ENCODE results near the gene ITGB3. TPM values are rescaled to one million over a fixed set of nuclear protein-coding genes. Genes with fewer than 3 reads are reported as not detected.
A peak's percentile ranks its signal among the peaks of the same experiment; 100 is the strongest.

ITGB3 gene
- total and polyA plus RNA-seq, 9 of the 15 experiments (the other 6 are each of a cell fraction or from before 2014, with no cell fraction given): 0.08 to 2.6 (median 0.62) TPM; not detected in 1

DNA sequence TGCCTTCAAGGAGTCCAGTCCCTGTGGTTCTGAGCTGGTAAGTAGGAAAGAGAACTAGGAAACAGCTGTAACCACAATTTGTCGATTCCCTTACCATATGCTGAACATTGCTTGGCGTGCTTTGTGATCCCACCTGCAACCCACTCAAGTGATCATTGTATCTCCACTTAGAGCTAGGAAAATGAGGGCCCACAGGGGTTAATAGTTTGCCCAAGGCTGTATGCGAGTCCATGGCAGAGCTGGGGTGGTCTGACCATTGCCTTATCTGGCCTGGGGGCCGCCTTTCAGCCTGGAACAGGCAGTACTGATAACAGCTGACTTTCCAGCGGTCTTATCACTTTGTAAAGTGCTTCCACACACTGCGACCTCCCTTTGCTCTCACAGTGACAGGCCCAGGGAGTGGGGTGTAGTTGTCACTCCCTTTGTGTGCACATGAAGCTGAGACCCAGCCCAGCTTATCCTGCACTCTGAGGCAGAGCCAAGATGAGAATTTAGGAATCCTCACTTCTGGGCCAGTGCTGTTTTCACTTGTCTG is 34.7 kb upstream of the ITGB3 start (continued):
- TF ChIP-seq, protein P1, sequence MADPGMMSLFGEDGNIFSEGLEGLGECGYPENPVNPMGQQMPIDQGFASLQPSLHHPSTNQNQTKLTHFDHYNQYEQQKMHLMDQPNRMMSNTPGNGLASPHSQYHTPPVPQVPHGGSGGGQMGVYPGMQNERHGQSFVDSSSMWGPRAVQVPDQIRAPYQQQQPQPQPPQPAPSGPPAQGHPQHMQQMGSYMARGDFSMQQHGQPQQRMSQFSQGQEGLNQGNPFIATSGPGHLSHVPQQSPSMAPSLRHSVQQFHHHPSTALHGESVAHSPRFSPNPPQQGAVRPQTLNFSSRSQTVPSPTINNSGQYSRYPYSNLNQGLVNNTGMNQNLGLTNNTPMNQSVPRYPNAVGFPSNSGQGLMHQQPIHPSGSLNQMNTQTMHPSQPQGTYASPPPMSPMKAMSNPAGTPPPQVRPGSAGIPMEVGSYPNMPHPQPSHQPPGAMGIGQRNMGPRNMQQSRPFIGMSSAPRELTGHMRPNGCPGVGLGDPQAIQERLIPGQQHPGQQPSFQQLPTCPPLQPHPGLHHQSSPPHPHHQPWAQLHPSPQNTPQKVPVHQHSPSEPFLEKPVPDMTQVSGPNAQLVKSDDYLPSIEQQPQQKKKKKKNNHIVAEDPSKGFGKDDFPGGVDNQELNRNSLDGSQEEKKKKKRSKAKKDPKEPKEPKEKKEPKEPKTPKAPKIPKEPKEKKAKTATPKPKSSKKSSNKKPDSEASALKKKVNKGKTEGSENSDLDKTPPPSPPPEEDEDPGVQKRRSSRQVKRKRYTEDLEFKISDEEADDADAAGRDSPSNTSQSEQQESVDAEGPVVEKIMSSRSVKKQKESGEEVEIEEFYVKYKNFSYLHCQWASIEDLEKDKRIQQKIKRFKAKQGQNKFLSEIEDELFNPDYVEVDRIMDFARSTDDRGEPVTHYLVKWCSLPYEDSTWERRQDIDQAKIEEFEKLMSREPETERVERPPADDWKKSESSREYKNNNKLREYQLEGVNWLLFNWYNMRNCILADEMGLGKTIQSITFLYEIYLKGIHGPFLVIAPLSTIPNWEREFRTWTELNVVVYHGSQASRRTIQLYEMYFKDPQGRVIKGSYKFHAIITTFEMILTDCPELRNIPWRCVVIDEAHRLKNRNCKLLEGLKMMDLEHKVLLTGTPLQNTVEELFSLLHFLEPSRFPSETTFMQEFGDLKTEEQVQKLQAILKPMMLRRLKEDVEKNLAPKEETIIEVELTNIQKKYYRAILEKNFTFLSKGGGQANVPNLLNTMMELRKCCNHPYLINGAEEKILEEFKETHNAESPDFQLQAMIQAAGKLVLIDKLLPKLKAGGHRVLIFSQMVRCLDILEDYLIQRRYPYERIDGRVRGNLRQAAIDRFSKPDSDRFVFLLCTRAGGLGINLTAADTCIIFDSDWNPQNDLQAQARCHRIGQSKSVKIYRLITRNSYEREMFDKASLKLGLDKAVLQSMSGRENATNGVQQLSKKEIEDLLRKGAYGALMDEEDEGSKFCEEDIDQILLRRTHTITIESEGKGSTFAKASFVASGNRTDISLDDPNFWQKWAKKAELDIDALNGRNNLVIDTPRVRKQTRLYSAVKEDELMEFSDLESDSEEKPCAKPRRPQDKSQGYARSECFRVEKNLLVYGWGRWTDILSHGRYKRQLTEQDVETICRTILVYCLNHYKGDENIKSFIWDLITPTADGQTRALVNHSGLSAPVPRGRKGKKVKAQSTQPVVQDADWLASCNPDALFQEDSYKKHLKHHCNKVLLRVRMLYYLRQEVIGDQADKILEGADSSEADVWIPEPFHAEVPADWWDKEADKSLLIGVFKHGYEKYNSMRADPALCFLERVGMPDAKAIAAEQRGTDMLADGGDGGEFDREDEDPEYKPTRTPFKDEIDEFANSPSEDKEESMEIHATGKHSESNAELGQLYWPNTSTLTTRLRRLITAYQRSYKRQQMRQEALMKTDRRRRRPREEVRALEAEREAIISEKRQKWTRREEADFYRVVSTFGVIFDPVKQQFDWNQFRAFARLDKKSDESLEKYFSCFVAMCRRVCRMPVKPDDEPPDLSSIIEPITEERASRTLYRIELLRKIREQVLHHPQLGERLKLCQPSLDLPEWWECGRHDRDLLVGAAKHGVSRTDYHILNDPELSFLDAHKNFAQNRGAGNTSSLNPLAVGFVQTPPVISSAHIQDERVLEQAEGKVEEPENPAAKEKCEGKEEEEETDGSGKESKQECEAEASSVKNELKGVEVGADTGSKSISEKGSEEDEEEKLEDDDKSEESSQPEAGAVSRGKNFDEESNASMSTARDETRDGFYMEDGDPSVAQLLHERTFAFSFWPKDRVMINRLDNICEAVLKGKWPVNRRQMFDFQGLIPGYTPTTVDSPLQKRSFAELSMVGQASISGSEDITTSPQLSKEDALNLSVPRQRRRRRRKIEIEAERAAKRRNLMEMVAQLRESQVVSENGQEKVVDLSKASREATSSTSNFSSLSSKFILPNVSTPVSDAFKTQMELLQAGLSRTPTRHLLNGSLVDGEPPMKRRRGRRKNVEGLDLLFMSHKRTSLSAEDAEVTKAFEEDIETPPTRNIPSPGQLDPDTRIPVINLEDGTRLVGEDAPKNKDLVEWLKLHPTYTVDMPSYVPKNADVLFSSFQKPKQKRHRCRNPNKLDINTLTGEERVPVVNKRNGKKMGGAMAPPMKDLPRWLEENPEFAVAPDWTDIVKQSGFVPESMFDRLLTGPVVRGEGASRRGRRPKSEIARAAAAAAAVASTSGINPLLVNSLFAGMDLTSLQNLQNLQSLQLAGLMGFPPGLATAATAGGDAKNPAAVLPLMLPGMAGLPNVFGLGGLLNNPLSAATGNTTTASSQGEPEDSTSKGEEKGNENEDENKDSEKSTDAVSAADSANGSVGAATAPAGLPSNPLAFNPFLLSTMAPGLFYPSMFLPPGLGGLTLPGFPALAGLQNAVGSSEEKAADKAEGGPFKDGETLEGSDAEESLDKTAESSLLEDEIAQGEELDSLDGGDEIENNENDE (IDR thresholded peaks at IDR 0.05; ENCODE audit: low read depth, low read length): no peak
- TF ChIP-seq ZNF561 (CRISPR knock-in tag; conservative IDR thresholded peaks at IDR 0.05): no peak
- TF ChIP-seq ZC3H8 (IDR thresholded peaks at IDR 0.05): no peak
- no peak for TF ChIP-seq ZNF408 (CRISPR knock-in tag; IDR thresholded peaks at IDR 0.05; ENCODE audit: low read depth)
- no peak for TF ChIP-seq SNIP1 (IDR thresholded peaks at IDR 0.05; ENCODE audit: low read depth)
- TF ChIP-seq POLR3G (IDR thresholded peaks at IDR 0.05; ENCODE audit: extremely low read depth, insufficient read length, insufficient replicate concordance): no peak
- TF ChIP-seq ZNF830 (CRISPR knock-in tag; IDR thresholded peaks at IDR 0.05): no peak
- TF ChIP-seq SIRT6 (IDR thresholded peaks at IDR 0.05; ENCODE audit: low read depth, low read length): no peak
- TF ChIP-seq, protein P2, sequence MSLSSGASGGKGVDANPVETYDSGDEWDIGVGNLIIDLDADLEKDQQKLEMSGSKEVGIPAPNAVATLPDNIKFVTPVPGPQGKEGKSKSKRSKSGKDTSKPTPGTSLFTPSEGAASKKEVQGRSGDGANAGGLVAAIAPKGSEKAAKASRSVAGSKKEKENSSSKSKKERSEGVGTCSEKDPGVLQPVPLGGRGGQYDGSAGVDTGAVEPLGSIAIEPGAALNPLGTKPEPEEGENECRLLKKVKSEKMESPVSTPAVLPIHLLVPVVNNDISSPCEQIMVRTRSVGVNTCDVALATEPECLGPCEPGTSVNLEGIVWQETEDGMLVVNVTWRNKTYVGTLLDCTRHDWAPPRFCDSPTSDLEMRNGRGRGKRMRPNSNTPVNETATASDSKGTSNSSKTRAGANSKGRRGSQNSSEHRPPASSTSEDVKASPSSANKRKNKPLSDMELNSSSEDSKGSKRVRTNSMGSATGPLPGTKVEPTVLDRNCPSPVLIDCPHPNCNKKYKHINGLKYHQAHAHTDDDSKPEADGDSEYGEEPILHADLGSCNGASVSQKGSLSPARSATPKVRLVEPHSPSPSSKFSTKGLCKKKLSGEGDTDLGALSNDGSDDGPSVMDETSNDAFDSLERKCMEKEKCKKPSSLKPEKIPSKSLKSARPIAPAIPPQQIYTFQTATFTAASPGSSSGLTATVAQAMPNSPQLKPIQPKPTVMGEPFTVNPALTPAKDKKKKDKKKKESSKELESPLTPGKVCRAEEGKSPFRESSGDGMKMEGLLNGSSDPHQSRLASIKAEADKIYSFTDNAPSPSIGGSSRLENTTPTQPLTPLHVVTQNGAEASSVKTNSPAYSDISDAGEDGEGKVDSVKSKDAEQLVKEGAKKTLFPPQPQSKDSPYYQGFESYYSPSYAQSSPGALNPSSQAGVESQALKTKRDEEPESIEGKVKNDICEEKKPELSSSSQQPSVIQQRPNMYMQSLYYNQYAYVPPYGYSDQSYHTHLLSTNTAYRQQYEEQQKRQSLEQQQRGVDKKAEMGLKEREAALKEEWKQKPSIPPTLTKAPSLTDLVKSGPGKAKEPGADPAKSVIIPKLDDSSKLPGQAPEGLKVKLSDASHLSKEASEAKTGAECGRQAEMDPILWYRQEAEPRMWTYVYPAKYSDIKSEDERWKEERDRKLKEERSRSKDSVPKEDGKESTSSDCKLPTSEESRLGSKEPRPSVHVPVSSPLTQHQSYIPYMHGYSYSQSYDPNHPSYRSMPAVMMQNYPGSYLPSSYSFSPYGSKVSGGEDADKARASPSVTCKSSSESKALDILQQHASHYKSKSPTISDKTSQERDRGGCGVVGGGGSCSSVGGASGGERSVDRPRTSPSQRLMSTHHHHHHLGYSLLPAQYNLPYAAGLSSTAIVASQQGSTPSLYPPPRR (CRISPR knock-in tag; IDR thresholded peaks at IDR 0.05; ENCODE audit: borderline replicate concordance): no peak
- no peak for TF ChIP-seq CHD2 (IDR thresholded peaks at IDR 0.05; ENCODE audit: low read depth, low read length)
- TF ChIP-seq, protein P3, sequence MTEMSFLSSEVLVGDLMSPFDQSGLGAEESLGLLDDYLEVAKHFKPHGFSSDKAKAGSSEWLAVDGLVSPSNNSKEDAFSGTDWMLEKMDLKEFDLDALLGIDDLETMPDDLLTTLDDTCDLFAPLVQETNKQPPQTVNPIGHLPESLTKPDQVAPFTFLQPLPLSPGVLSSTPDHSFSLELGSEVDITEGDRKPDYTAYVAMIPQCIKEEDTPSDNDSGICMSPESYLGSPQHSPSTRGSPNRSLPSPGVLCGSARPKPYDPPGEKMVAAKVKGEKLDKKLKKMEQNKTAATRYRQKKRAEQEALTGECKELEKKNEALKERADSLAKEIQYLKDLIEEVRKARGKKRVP (CRISPR knock-in tag; IDR thresholded peaks at IDR 0.05): 0 out of 2 replicates have a peak, but pooled peaks have one; percentile 25
- TF ChIP-seq FOSL1 (tag; conservative IDR thresholded peaks at IDR 0.05): peak; percentile 70
